A549 (cell line): ENCODE measurements around the gene ZER1. TPM values are rescaled to one million over a fixed set of nuclear protein-coding genes. Genes with fewer than 3 reads are reported as not detected.

Experiments used
- ATAC-seq, 2 experiments: fragments of 200-7000 bp in 1 of 2; fragments of >200 bp in 1 of 2; cut with Nextera tagmentation in 1 of 2; cut with Tn5 transposase in 1 of 2; 3 replicates each; pipeline versions ENCODE4 v1.8.0 to v1.9.1; 2018 to 2020; ENCODE audit warnings: mild to moderate bottlenecking in 1 of 2, moderate library complexity in 1 of 2
- CTCF ChIA-PET: fragments of 300-600 bp; sonication (Branson Sonifier 250); formaldehyde crosslinking; extraction: SDS; loops from one replicate; lab custom pipeline; 2021; ENCODE audit warnings: antibody characterized with exemption, inconsistent platforms; lab: Yijun Ruan, JAX
- POLR2A ChIA-PET: fragments of 350-600 bp; formaldehyde crosslinking; extraction: SDS; loops from one replicate; lab custom pipeline; 2021; ENCODE audit warnings: antibody characterized with exemption, inconsistent platforms; lab: Yijun Ruan, JAX
- DNase-seq, 2 experiments: peaks; one replicate each; pipeline versions ENCODE4 v3.0.0 to v3.0.0-alpha.2; 2011 to 2016; ENCODE audit warnings: low read depth in 1 of 2, low spot score in 1 of 2
- FAIRE-seq: peaks from 2 replicates; lab custom pipeline; 2011; peaks lifted over from hg19 to GRCh38; lab: Jason Lieb, UNC
- H3K27ac ChIP-seq, 2 experiments: fragments of >200 bp; sonication (Bioruptor Twin); formaldehyde crosslinking; 3 replicates each; pipeline ENCODE4 v1.5.1; 2016 to 2017
- H3K4me1 ChIP-seq: fragments of >200 bp; sonication (Bioruptor Twin); formaldehyde crosslinking; 3 replicates; pipeline ENCODE4 v1.6.1; 2016
- H3K4me2 ChIP-seq: fragments of >200 bp; sonication (Bioruptor Twin); formaldehyde crosslinking; 3 replicates; pipeline ENCODE4 v1.6.1; 2016
- H3K4me3 ChIP-seq: fragments of >200 bp; sonication (Bioruptor Twin); formaldehyde crosslinking; 3 replicates; pipeline ENCODE4 v1.5.1; 2016
- H3K9me3 ChIP-seq: fragments of >200 bp; sonication (Bioruptor Twin); formaldehyde crosslinking; 3 replicates; pipeline ENCODE4 v1.6.1; 2016
- CBX8 ChIP-seq: fragments of 200-600 bp; sonication (generic); IDR thresholded peaks from 2 replicates; pipeline ENCODE4 v1.6.1; 2016
- CEBPB ChIP-seq, 2 experiments: fragments of >200 bp in 1 of 2; sonication (Bioruptor Twin) in 1 of 2; formaldehyde crosslinking in 1 of 2; IDR thresholded peaks; 2 replicates each; pipeline ENCODE4 v1.6.1; 2012 to 2016
- EP300 ChIP-seq, 2 experiments: fragments of >200 bp; sonication (Bioruptor Twin); formaldehyde crosslinking; IDR thresholded peaks; 2 replicates in 1 of 2; 3 replicates in 1 of 2; pipeline ENCODE4 v1.6.1; 2016 to 2017
- FOSL2 ChIP-seq, 2 experiments: fragments of 450-650 bp in 1 of 2; fragments of >200 bp in 1 of 2; sonication (Bioruptor Twin) in 1 of 2; formaldehyde crosslinking; IDR thresholded peaks; 2 replicates each; pipeline versions ENCODE4 v1.5.0 to v1.6.1; 2016 to 2020; ENCODE audit warnings: mild to moderate bottlenecking in 1 of 2, moderate library complexity in 1 of 2
- GATA3 ChIP-seq: IDR thresholded peaks from 2 replicates; pipeline ENCODE4 v1.6.1; 2012; ENCODE audit warnings: borderline replicate concordance
- HOXB13 ChIP-seq: fragments of 250-450 bp; sonication (Bioruptor Pico); IDR thresholded peaks from 2 replicates; pipeline ENCODE4 v1.5.0; 2020; ENCODE audit warnings: low read depth, mild to moderate bottlenecking, moderate library complexity
- KDM1A ChIP-seq: fragments of 200-600 bp; sonication (generic); IDR thresholded peaks from 2 replicates; pipeline ENCODE4 v1.6.1; 2016; ENCODE audit warnings: low read depth, mild to moderate bottlenecking
- NR3C1 ChIP-seq: fragments of >200 bp; sonication (Bioruptor Twin); formaldehyde crosslinking; IDR thresholded peaks from 3 replicates; pipeline ENCODE4 v1.6.1; 2017
- POLR2A ChIP-seq: IDR thresholded peaks from 2 replicates; pipeline ENCODE4 v1.6.1; 2012; ENCODE audit warnings: mild to moderate bottlenecking, low read length
- RFX5 ChIP-seq: fragments of 450-650 bp; IDR thresholded peaks from 2 replicates; pipeline ENCODE4 v1.7.1; 2014; ENCODE audit warnings: antibody characterized with exemption, mild to moderate bottlenecking, moderate library complexity
- TFCP2L1 ChIP-seq: fragments of 250-450 bp; sonication (Bioruptor Pico); IDR thresholded peaks from 2 replicates; pipeline ENCODE4 v1.5.0; 2021; ENCODE audit warnings: mild to moderate bottlenecking
- WGBS: methylation state at CpG from one replicate; pipeline ENCODE4 v1.1.6; 2017; ENCODE audit errors: missing lambda C conversion rate; 5-methylcytosine and 5-hydroxymethylcytosine counted together
- polyA plus RNA-seq, 4 experiments: library from polyadenylated mRNA; depleted of rRNA in 3 of 4; stranded (reverse); fragments of >200 nt; fragmentation: RNase III in 1 of 4; extraction: RNeasy Plus Mini Kit Qiagen cat#74134 plus additional on column Dnase treatment in 1 of 4; gene quantifications; 2 replicates in 3 of 4; 3 replicates in 1 of 4; pipeline ENCODE4 v1.2.3, GENCODE V29; 2011 to 2017
- TF ChIP-seq, protein P1 (sequence below): fragments of >200 bp; sonication (Bioruptor Twin); formaldehyde crosslinking; IDR thresholded peaks from 2 replicates; pipeline ENCODE4 v1.6.1; 2016
- TF ChIP-seq, protein P2 (sequence below): fragments of 200-600 bp; sonication (generic); IDR thresholded peaks from 2 replicates; pipeline ENCODE4 v1.6.1; 2016; ENCODE audit warnings: antibody characterized with exemption, mild to moderate bottlenecking, moderate library complexity
- TF ChIP-seq, protein P3 (sequence below): fragments of 450-650 bp; IDR thresholded peaks from 2 replicates; pipeline ENCODE4 v1.6.1; 2014; ENCODE audit warnings: antibody characterized with exemption
- TF ChIP-seq, protein P4 (sequence below): fragments of 250-450 bp; sonication (Bioruptor Pico); IDR thresholded peaks from 2 replicates; pipeline ENCODE4 v1.5.0; 2021; ENCODE audit warnings: mild to moderate bottlenecking, moderate library complexity, borderline replicate concordance
- TF ChIP-seq, protein P5 (sequence below): IDR thresholded peaks from 2 replicates; pipeline ENCODE4 v1.6.1; 2012

Gene ZER1
- polyA plus RNA-seq, 2 of the 4 experiments (the other 2 are of a cell fraction) = 9.1 to 13.4 TPM

DNA sequence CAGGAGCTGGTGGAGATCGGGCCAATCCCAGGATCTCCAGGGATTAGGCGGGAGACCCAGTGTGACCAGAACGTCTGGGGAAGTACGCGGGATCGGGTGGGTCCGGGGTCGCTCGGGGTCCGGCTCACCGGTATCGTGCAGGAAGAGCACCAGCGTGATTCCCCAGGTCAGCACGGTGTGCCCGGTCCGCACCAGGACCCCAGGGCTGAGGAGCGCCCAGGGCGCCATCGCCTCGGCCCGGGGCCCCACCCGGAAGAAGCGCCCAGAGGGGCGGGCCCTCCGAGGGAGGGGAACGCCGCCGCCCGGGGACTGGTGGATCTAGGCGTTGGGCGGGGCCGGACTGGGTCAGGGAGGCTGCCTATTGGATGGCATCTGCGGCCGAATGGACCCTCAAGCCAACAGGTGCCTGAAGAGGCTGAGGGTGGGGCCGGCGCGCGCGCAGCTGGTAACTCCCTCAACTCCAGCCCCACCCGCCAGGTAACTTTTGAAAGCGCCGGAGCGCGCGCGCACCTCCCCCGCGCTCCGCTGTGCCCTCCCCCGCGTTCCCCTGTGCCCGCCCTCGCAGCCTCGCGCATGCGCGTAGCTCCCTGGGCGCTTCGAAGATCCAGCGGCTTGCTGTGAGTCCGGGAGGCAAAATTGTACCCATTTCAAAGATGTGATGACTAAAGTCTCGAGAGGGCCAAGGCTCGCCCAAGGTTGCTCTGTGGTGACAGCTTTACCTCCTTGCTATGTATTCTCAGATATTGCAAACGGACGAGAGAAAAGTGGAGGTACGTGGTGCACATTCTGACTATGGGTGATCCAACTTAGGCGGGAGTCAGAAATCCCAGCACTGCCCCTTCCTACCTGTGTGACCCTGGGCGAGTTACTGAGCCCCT, 47.6 kb downstream of the ZER1 start, which contains the start of gene ZDHHC12 (continued):
- TF ChIP-seq HOXB13 (CRISPR knock-in tag) (no peak), GATA3 (peak; percentile 29; the same call in 1 of the 2 replicates)
- TF ChIP-seq, protein P1, sequence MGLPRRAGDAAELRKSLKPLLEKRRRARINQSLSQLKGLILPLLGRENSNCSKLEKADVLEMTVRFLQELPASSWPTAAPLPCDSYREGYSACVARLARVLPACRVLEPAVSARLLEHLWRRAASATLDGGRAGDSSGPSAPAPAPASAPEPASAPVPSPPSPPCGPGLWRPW = no peak

DNA sequence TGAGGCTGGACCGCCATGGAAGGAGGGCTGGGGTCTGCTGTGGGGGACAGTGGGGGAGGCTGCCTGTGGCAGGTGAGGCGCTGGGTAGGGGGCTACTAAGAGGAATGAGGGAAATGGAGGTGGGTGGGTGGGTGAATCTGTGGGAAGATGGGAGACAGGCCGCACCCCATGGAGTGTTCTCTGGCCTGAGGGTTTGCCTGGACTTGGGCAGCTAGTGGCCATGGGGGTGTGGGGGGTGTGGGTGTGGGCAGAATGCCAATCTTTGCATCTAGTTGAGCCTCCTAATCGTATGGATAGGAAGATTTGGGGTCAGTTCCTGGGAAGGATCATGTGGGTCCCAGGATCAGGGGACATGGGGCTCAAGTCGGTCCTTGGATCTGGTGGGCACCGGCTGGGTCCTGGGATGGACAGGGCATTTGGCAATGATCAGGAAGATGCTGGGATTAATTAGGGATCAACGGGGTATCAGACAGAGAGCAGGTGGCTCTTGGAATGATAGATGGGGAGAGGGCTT, 48.3 kb downstream of the ZER1 start:
- POLR2A ChIA-PET = interaction anchor here (0.6 to 1.4 kb wide), 3 partner anchors 10 to 248 kb away, joined by 7 to 11 read pairs (median 8); partner anchors contain the start of gene ENDOG
- H3K9me3 ChIP-seq = no peaks in the 10 kb centered on the region
- peak; percentile 1 to 2; a peak in 4 of 6 replicates for ATAC-seq
- WGBS = 28% methylated on average over 7 of the region's 7 CpGs
- H3K27ac ChIP-seq = peak overlapping the region; percentile 85 to 91
- TF ChIP-seq TFCP2L1 (CRISPR knock-in tag) (no peak), POLR2A (no peak), NR3C1 (no peak), CBX8 (no peak), EP300 (IDR thresholded peaks at IDR 0.05) (no peak), CEBPB (IDR thresholded peaks at IDR 0.05) (no peak), RFX5 (no peak), FOSL2 (IDR thresholded peaks at IDR 0.05) (no peak), FOSL2 (CRISPR knock-in tag; IDR thresholded peaks at IDR 0.05) (no peak), KDM1A (no peak), HOXB13 (CRISPR knock-in tag) (no peak)
- TF ChIP-seq, protein P2, sequence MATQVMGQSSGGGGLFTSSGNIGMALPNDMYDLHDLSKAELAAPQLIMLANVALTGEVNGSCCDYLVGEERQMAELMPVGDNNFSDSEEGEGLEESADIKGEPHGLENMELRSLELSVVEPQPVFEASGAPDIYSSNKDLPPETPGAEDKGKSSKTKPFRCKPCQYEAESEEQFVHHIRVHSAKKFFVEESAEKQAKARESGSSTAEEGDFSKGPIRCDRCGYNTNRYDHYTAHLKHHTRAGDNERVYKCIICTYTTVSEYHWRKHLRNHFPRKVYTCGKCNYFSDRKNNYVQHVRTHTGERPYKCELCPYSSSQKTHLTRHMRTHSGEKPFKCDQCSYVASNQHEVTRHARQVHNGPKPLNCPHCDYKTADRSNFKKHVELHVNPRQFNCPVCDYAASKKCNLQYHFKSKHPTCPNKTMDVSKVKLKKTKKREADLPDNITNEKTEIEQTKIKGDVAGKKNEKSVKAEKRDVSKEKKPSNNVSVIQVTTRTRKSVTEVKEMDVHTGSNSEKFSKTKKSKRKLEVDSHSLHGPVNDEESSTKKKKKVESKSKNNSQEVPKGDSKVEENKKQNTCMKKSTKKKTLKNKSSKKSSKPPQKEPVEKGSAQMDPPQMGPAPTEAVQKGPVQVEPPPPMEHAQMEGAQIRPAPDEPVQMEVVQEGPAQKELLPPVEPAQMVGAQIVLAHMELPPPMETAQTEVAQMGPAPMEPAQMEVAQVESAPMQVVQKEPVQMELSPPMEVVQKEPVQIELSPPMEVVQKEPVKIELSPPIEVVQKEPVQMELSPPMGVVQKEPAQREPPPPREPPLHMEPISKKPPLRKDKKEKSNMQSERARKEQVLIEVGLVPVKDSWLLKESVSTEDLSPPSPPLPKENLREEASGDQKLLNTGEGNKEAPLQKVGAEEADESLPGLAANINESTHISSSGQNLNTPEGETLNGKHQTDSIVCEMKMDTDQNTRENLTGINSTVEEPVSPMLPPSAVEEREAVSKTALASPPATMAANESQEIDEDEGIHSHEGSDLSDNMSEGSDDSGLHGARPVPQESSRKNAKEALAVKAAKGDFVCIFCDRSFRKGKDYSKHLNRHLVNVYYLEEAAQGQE = no peak
- TF ChIP-seq, protein P3, sequence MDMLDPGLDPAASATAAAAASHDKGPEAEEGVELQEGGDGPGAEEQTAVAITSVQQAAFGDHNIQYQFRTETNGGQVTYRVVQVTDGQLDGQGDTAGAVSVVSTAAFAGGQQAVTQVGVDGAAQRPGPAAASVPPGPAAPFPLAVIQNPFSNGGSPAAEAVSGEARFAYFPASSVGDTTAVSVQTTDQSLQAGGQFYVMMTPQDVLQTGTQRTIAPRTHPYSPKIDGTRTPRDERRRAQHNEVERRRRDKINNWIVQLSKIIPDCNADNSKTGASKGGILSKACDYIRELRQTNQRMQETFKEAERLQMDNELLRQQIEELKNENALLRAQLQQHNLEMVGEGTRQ = no peak
- TF ChIP-seq, protein P4, sequence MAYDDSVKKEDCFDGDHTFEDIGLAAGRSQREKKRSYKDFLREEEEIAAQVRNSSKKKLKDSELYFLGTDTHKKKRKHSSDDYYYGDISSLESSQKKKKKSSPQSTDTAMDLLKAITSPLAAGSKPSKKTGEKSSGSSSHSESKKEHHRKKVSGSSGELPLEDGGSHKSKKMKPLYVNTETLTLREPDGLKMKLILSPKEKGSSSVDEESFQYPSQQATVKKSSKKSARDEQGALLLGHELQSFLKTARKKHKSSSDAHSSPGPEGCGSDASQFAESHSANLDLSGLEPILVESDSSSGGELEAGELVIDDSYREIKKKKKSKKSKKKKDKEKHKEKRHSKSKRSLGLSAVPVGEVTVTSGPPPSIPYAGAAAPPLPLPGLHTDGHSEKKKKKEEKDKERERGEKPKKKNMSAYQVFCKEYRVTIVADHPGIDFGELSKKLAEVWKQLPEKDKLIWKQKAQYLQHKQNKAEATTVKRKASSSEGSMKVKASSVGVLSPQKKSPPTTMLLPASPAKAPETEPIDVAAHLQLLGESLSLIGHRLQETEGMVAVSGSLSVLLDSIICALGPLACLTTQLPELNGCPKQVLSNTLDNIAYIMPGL = no peak
- TF ChIP-seq, protein P5, sequence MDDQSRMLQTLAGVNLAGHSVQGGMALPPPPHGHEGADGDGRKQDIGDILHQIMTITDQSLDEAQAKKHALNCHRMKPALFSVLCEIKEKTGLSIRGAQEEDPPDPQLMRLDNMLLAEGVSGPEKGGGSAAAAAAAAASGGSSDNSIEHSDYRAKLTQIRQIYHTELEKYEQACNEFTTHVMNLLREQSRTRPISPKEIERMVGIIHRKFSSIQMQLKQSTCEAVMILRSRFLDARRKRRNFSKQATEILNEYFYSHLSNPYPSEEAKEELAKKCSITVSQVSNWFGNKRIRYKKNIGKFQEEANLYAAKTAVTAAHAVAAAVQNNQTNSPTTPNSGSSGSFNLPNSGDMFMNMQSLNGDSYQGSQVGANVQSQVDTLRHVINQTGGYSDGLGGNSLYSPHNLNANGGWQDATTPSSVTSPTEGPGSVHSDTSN = no peak
- TF ChIP-seq, all 56 proteins: peak for 0
- FAIRE-seq (no peak), DNase-seq (peak in 1 of 2 experiments; percentile 31)
- H3K4me3 ChIP-seq = peak overlapping the region; percentile 81
- peak overlapping the region; percentile 92 for H3K4me2 ChIP-seq
- CTCF ChIA-PET = interaction anchor here (1.3 to 2.3 kb wide), 2 partner anchors 10 to 12 kb away, joined by 3 to 18 read pairs; no protein-coding TSS in a partner anchor
- peaks cover 14% of the 10 kb centered on the region for H3K4me1 ChIP-seq
